HL-60 (cell line): ENCODE measurements around the gene TGFBR1.

Experiments
- POLR2AphosphoS5 ChIP-seq: IDR thresholded peaks from 2 replicates; pipeline ENCODE4 v1.6.1; 2012; ENCODE audit warnings: low read depth
- TF ChIP-seq, protein P1 (sequence below): IDR thresholded peaks from one replicate; pipeline ENCODE4 v1.5.1; 2011; ENCODE audit warnings: low read length, control low read depth, inconsistent platforms; ENCODE audit not compliant: insufficient read depth
- TF ChIP-seq, protein P2 (sequence below): IDR thresholded peaks from 2 replicates; pipeline ENCODE4 v1.6.1; 2012; ENCODE audit warnings: low read depth; ENCODE audit not compliant: insufficient replicate concordance

DNA sequence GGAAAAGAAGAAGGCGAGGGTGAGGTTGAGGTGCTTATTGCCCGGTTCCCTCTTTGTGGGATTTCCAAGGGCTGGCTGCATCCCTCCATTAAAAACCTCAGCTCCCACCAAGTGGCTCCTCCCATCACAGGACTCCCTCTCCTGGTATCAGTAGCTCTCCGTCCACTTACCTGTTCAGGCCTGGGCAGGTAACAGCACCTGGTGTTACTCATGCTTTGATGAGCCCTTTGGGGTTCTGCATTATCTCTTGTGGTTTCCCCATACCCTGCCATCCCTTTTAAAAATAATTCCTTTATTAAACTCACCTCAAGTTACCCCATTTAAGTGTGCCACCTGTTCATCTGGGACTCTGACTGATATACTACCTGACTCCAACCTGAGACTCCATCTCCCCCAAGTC, 17.5 kb upstream of the TGFBR1 start:
- TF ChIP-seq, protein P1, sequence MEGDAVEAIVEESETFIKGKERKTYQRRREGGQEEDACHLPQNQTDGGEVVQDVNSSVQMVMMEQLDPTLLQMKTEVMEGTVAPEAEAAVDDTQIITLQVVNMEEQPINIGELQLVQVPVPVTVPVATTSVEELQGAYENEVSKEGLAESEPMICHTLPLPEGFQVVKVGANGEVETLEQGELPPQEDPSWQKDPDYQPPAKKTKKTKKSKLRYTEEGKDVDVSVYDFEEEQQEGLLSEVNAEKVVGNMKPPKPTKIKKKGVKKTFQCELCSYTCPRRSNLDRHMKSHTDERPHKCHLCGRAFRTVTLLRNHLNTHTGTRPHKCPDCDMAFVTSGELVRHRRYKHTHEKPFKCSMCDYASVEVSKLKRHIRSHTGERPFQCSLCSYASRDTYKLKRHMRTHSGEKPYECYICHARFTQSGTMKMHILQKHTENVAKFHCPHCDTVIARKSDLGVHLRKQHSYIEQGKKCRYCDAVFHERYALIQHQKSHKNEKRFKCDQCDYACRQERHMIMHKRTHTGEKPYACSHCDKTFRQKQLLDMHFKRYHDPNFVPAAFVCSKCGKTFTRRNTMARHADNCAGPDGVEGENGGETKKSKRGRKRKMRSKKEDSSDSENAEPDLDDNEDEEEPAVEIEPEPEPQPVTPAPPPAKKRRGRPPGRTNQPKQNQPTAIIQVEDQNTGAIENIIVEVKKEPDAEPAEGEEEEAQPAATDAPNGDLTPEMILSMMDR: no peak
- TF ChIP-seq, protein P2, sequence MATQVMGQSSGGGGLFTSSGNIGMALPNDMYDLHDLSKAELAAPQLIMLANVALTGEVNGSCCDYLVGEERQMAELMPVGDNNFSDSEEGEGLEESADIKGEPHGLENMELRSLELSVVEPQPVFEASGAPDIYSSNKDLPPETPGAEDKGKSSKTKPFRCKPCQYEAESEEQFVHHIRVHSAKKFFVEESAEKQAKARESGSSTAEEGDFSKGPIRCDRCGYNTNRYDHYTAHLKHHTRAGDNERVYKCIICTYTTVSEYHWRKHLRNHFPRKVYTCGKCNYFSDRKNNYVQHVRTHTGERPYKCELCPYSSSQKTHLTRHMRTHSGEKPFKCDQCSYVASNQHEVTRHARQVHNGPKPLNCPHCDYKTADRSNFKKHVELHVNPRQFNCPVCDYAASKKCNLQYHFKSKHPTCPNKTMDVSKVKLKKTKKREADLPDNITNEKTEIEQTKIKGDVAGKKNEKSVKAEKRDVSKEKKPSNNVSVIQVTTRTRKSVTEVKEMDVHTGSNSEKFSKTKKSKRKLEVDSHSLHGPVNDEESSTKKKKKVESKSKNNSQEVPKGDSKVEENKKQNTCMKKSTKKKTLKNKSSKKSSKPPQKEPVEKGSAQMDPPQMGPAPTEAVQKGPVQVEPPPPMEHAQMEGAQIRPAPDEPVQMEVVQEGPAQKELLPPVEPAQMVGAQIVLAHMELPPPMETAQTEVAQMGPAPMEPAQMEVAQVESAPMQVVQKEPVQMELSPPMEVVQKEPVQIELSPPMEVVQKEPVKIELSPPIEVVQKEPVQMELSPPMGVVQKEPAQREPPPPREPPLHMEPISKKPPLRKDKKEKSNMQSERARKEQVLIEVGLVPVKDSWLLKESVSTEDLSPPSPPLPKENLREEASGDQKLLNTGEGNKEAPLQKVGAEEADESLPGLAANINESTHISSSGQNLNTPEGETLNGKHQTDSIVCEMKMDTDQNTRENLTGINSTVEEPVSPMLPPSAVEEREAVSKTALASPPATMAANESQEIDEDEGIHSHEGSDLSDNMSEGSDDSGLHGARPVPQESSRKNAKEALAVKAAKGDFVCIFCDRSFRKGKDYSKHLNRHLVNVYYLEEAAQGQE: no peak
- no peak for TF ChIP-seq POLR2AphosphoS5
